HUES64 (cell line): Measurements from ENCODE around the gene ARHGEF38.
"Not testable (repeated sequence)": the region's sequence is repeated elsewhere in the genome, so short reads cannot be mapped to it uniquely, and the experiment has no call there.

Experiments
- H3K27ac ChIP-seq: 2 replicates; pipeline ENCODE4 v1.7.0; 2013; ENCODE audit warnings: low read depth, low read length, inconsistent platforms
- H3K27me3 ChIP-seq: 2 replicates; pipeline ENCODE4 v1.6.1; 2013; ENCODE audit warnings: mild to moderate bottlenecking, low read length; ENCODE audit not compliant: insufficient read depth
- H3K36me3 ChIP-seq: 2 replicates; pipeline ENCODE4 v1.6.1; 2013; ENCODE audit warnings: mild to moderate bottlenecking, low read length; ENCODE audit not compliant: insufficient read depth
- H3K4me1 ChIP-seq: 2 replicates; pipeline ENCODE4 v1.6.1; 2013; ENCODE audit warnings: mild to moderate bottlenecking, low read length, moderate library complexity; ENCODE audit not compliant: insufficient read depth
- H3K4me3 ChIP-seq: 2 replicates; pipeline ENCODE4 v1.5.1; 2013; ENCODE audit warnings: mild to moderate bottlenecking, low read length, moderate library complexity
- H3K9ac ChIP-seq: 2 replicates; pipeline ENCODE4 v1.6.1; 2013; ENCODE audit warnings: mild to moderate bottlenecking, low read depth, low read length
- H3K9me3 ChIP-seq: 2 replicates; pipeline ENCODE4 v1.6.1; 2013; ENCODE audit warnings: low read depth, low read length; ENCODE audit not compliant: insufficient read depth
- WGBS: fragments of 150-250, 120-280 bp; methylation state at CpG from one replicate; pipeline ENCODE4 v1.1.7; 2013; ENCODE audit warnings: missing lambda C conversion rate; 5-methylcytosine and 5-hydroxymethylcytosine counted together

ARHGEF38 gene

GRCh38 chr4:105661028-105661427 lies 108.6 kb downstream of the ARHGEF38 start:
- Histone ChIP-seq H3K4me1 (no peaks in the 10 kb centered on the region), H3K27ac (no peak overlapping the region), H3K4me3 (no peak overlapping the region), H3K27me3 (no peaks in the 10 kb centered on the region), H3K9ac (no peak overlapping the region), H3K36me3 (no peaks in the 10 kb centered on the region), H3K9me3 (no peaks in the 10 kb centered on the region)
- 97% methylated on average over 3 of the region's 3 CpGs for WGBS

- Histone ChIP-seq H3K4me1 (no peaks in the 10 kb centered on the region), H3K9ac (no peak overlapping the region)
- WGBS, result no CpG with 5 or more reads among the region's 2 CpGs
Observed at GRCh38 chr4:105662935-105663675, 110.7 kb downstream of the ARHGEF38 start.

GRCh38 chr4:105666693-105667092 lies 114.3 kb downstream of the ARHGEF38 start:
- 70% methylated on average over 4 of the region's 5 CpGs for WGBS
- Histone ChIP-seq H3K4me1 (no peaks in the 10 kb centered on the region), H3K4me3 (no peak overlapping the region), H3K9ac (no peak overlapping the region), H3K27ac (no peak overlapping the region), H3K27me3 (no peaks in the 10 kb centered on the region), H3K9me3 (no peaks in the 10 kb centered on the region), H3K36me3 (no peaks in the 10 kb centered on the region)

More at GRCh38 chr4:105662935-105663675, 110.7 kb downstream of the ARHGEF38 start:
- H3K27me3 ChIP-seq, result no peaks in the 10 kb centered on the region
- H3K9me3 ChIP-seq, result no peaks in the 10 kb centered on the region
- H3K36me3 ChIP-seq, result no peaks in the 10 kb centered on the region
- H3K4me3 ChIP-seq, result no peak overlapping the region
- H3K27ac ChIP-seq, result no peak overlapping the region

GRCh38 chr4:105670684-105671083 lies 118.3 kb downstream of the ARHGEF38 start:
- no peaks in the 10 kb centered on the region for H3K9me3 ChIP-seq
- H3K4me3 ChIP-seq, result no peak overlapping the region
- H3K27me3 ChIP-seq, result no peaks in the 10 kb centered on the region
- no peaks in the 10 kb centered on the region for H3K4me1 ChIP-seq
- no peak overlapping the region for H3K9ac ChIP-seq
- no peak overlapping the region for H3K27ac ChIP-seq
- no peaks in the 10 kb centered on the region for H3K36me3 ChIP-seq

GRCh38 chr4:105671301-105671700 lies 118.9 kb downstream of the ARHGEF38 start:
- 100% methylated on average over 1 of the region's 2 CpGs for WGBS
- Histone ChIP-seq H3K4me3 (no peak overlapping the region), H3K9me3 (no peaks in the 10 kb centered on the region), H3K9ac (no peak overlapping the region), H3K4me1 (no peaks in the 10 kb centered on the region), H3K27ac (no peak overlapping the region), H3K27me3 (no peaks in the 10 kb centered on the region), H3K36me3 (no peaks in the 10 kb centered on the region)

- Histone ChIP-seq H3K36me3 (no peaks in the 10 kb centered on the region), H3K27ac (no peak overlapping the region), H3K4me3 (no peak overlapping the region), H3K9me3 (no peaks in the 10 kb centered on the region), H3K9ac (no peak overlapping the region), H3K27me3 (no peaks in the 10 kb centered on the region), H3K4me1 (no peaks in the 10 kb centered on the region)
- WGBS, result 98% methylated on average over 1 of the region's 1 CpG
Observed at GRCh38 chr4:105674011-105674410, 121.6 kb downstream of the ARHGEF38 start.

- Histone ChIP-seq H3K4me1 (no peaks in the 10 kb centered on the region), H3K4me3 (no peak overlapping the region), H3K9ac (no peak overlapping the region), H3K36me3 (peaks cover 6% of the 10 kb centered on the region), H3K27ac (no peak overlapping the region), H3K27me3 (no peaks in the 10 kb centered on the region), H3K9me3 (no peaks in the 10 kb centered on the region)
- WGBS, result 86% methylated on average over 2 of the region's 2 CpGs
Observed at GRCh38 chr4:105677709-105678108, 125.3 kb downstream of the ARHGEF38 start.

GRCh38 chr4:105679186-105679585 lies 126.8 kb downstream of the ARHGEF38 start:
- WGBS, result 96% methylated on average over 2 of the region's 2 CpGs
- no peaks in the 10 kb centered on the region for H3K27me3 ChIP-seq
- peaks cover 11% of the 10 kb centered on the region for H3K36me3 ChIP-seq
- no peaks in the 10 kb centered on the region for H3K4me1 ChIP-seq
- no peak overlapping the region for H3K9ac ChIP-seq
- no peak overlapping the region for H3K4me3 ChIP-seq
- no peak overlapping the region for H3K27ac ChIP-seq
- H3K9me3 ChIP-seq, result no peaks in the 10 kb centered on the region

- Histone ChIP-seq H3K4me1 (no peaks in the 10 kb centered on the region), H3K27me3 (no peaks in the 10 kb centered on the region), H3K27ac (no peak overlapping the region), H3K36me3 (peaks cover 38% of the 10 kb centered on the region), H3K9me3 (no peaks in the 10 kb centered on the region), H3K4me3 (no peak overlapping the region), H3K9ac (no peak overlapping the region)
- WGBS, result 97% methylated on average over 4 of the region's 4 CpGs
Observed at GRCh38 chr4:105683038-105683437, 130.6 kb downstream of the ARHGEF38 start.

GRCh38 chr4:105686571-105686970 lies 134.2 kb downstream of the ARHGEF38 start:
- 98% methylated on average over 2 of the region's 2 CpGs for WGBS

GRCh38 chr4:105694812-105695211 lies 142.4 kb downstream of the ARHGEF38 start:
- H3K4me1 ChIP-seq, H3K4me3 ChIP-seq, H3K9ac ChIP-seq, H3K27me3 ChIP-seq, H3K9me3 ChIP-seq, H3K27ac ChIP-seq: not testable (repeated sequence)
- H3K36me3 ChIP-seq, result peaks cover 62% of the 10 kb centered on the region
- 97% methylated on average over 4 of the region's 5 CpGs for WGBS

More at GRCh38 chr4:105686571-105686970, 134.2 kb downstream of the ARHGEF38 start:
- no peak overlapping the region for H3K27ac ChIP-seq
- no peak overlapping the region for H3K9ac ChIP-seq
- no peaks in the 10 kb centered on the region for H3K9me3 ChIP-seq
- no peaks in the 10 kb centered on the region for H3K4me1 ChIP-seq
- H3K27me3 ChIP-seq, result no peaks in the 10 kb centered on the region
- peaks cover 51% of the 10 kb centered on the region for H3K36me3 ChIP-seq
- H3K4me3 ChIP-seq, result no peak overlapping the region

GRCh38 chr4:105695832-105696231 lies 143.4 kb downstream of the ARHGEF38 start:
- WGBS, result 95% methylated on average over 8 of the region's 8 CpGs
- not testable (repeated sequence) for H3K4me3 ChIP-seq, H3K27ac ChIP-seq, H3K9me3 ChIP-seq, H3K9ac ChIP-seq, H3K4me1 ChIP-seq, H3K27me3 ChIP-seq
- H3K36me3 ChIP-seq, result peaks cover 58% of the 10 kb centered on the region
